ENCODE measurements around the gene GRIK1.

GRIK1 gene

GRCh38 chr21:29771491-29772066, 168.2 kb downstream of the GRIK1 start:
- no peak for DNase-seq

GRCh38 chr21:29763674-29764073, 176.1 kb downstream of the GRIK1 start:
- no peak for DNase-seq

- no peak for DNase-seq
Observed at GRCh38 chr21:29762570-29763082, 177.2 kb downstream of the GRIK1 start.

- no peak for DNase-seq
Observed at GRCh38 chr21:29753216-29753615, 186.6 kb downstream of the GRIK1 start.

GRCh38 chr21:29751473-29752185, 188.2 kb downstream of the GRIK1 start:
- DNase-seq = no peak

- no peak for DNase-seq
Observed at GRCh38 chr21:29749957-29750356, 189.8 kb downstream of the GRIK1 start.

- DNase-seq = no peak
Observed at GRCh38 chr21:29749223-29749622, 190.6 kb downstream of the GRIK1 start.

GRCh38 chr21:29748391-29749167, 191.2 kb downstream of the GRIK1 start:
- no peak for DNase-seq

- DNase-seq = no peak
Observed at GRCh38 chr21:29741761-29742160, 198.0 kb downstream of the GRIK1 start.

GRCh38 chr21:29739176-29739575, 200.6 kb downstream of the GRIK1 start:
- DNase-seq = no peak

GRCh38 chr21:29738730-29739129, 201.1 kb downstream of the GRIK1 start:
- DNase-seq = no peak

GRCh38 chr21:29737186-29737585, 202.6 kb downstream of the GRIK1 start:
- DNase-seq = no peak

GRCh38 chr21:29730281-29730680, 209.5 kb downstream of the GRIK1 start:
- no peak for DNase-seq

GRCh38 chr21:29726044-29726443, 213.8 kb downstream of the GRIK1 start:
- no peak for DNase-seq

GRCh38 chr21:29725025-29725736, 214.6 kb downstream of the GRIK1 start:
- no peak for DNase-seq

- no peak for DNase-seq
Observed at GRCh38 chr21:29721964-29722363, 217.8 kb downstream of the GRIK1 start.

- DNase-seq = no peak
Observed at GRCh38 chr21:29721221-29721620, 218.6 kb downstream of the GRIK1 start.

GRCh38 chr21:29719521-29719920, 220.3 kb downstream of the GRIK1 start:
- no peak for DNase-seq

- DNase-seq = no peak
Observed at GRCh38 chr21:29718081-29718815, 221.5 kb downstream of the GRIK1 start.

- no peak for DNase-seq
Observed at GRCh38 chr21:29717659-29718058, 222.1 kb downstream of the GRIK1 start.

GRCh38 chr21:29716753-29717152, 223.0 kb downstream of the GRIK1 start:
- no peak for DNase-seq

- DNase-seq = no peak
Observed at GRCh38 chr21:29715089-29715488, 224.7 kb downstream of the GRIK1 start.
